Motor neuron (in vitro differentiated cells): Measurements from ENCODE around the gene STK10. TPM values are rescaled to one million over a fixed set of nuclear protein-coding genes. Genes with fewer than 3 reads are reported as not detected.
"Not testable (repeated sequence)": the region's sequence is repeated elsewhere in the genome, so short reads cannot be mapped to it uniquely, and the experiment has no call there.

Source experiments
- ATAC-seq, 8 experiments: fragments of 200-7000 bp; cut with Tn5 transposase; replicated peaks in 6 of 8; 2 replicates each; pipeline ENCODE4 v1.8.0; 2021; ENCODE audit warnings: mild to moderate bottlenecking in 8 of 8, moderate library complexity in 8 of 8
- H3K27ac ChIP-seq, 2 donors: fragments of 250-450 bp; sonication (Bioruptor Pico); 2 replicates each; pipeline ENCODE4 v1.9.0; 2021; ENCODE audit warnings: antibody characterized with exemption in 2 of 2, mild to moderate bottlenecking in 2 of 2, moderate library complexity in 1 of 2
- H3K4me1 ChIP-seq, 2 donors: fragments of 250-450 bp; sonication (Bioruptor Pico); replicated peaks in 1 of 2; 2 replicates each; pipeline ENCODE4 v1.6.1; 2021; ENCODE audit warnings: antibody characterized with exemption in 2 of 2, mild to moderate bottlenecking in 2 of 2, moderate library complexity in 1 of 2
- H3K4me3 ChIP-seq, 5 donors: fragments of 250-450 bp; sonication (Bioruptor Pico); 2 replicates each; pipeline ENCODE4 v1.9.0; 2021; ENCODE audit warnings: antibody characterized with exemption in 5 of 5, mild to moderate bottlenecking in 5 of 5, moderate library complexity in 4 of 5
- WGBS, 10 experiments: fragments of 450-650 bp; shearing (Covaris generic); methylation state at CpG; one replicate each; pipeline ENCODE4 v1.0.0; 2022; 5-methylcytosine and 5-hydroxymethylcytosine counted together
- in situ Hi-C, 9 experiments: fragments of 400-800 bp; cut with MboI; loops; one replicate each; pipeline ENCODE4 v1.15.0; 2021; ENCODE audit warnings: low sequenced_read_pairs in 9 of 9, low pct_unique_long_range_greater_than_20kb in 2 of 9; ENCODE audit not compliant: unreplicated experiment in 9 of 9
- total RNA-seq, 8 experiments: library from RNA; unstranded; fragments of 300-600 nt; gene quantifications; 2 replicates each; pipeline versions ENCODE4 v1.2.3 to v1.2.4, GENCODE V29; 2022

STK10 gene
- total RNA-seq, 8 experiments from 2014 or later, result 3.6 to 24.6 (median 8.1) TPM

DNA sequence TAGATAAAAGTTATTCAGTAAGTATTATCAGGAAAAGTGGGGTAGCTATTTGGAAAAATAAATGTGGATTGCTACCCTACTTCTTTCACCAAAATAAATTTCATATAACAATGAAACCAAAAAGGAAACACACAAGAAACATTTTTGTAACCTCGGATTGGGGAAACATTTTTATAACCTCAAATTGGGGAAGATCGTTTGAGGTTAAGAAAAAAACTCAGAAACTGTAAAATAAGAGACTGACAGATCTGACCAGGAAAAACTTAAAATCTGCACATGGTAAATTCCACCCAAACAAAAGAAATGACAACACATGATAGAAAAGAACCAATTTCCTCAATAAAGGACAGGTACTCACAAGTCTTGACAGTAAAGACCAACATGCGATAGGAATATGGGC, 19.5 kb upstream of the STK10 start:
- Histone ChIP-seq H3K4me3 (no peak overlapping the region), H3K4me1 (no peaks in the 10 kb centered on the region), H3K27ac (no peak overlapping the region)
- no peak for ATAC-seq
- in situ Hi-C loops, result no loop called here
- whole genome bisulfite sequencing, 10 experiments, result 0 to 95% (median 76%) methylated on average over 1 to 3 of the region's 3 CpGs

DNA sequence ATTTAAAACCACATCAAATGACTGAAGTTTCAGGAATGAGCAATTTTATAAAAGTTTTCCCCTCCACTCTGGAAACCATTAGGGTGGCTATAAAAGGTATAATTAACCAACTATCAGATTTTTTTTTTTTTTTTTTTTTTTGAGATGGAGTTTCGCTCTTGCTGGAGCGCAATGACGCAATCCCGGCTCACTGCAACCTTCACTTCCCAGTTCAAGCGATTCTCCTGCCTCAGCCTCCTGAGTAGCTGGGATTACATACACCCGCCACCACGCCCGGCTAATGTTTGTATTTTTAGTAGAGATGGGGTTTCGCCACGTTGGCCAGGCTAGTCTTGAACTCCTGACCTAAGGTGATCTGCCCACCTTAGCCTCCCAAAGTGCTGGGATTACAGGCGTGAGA, 18.0 kb upstream of the STK10 start:
- whole genome bisulfite sequencing, 10 experiments, result 93 to 100% (median 100%) methylated on average over 1 to 9 of the region's 11 CpGs; no CpG with 5 or more reads in 3 of the 10 experiments
- H3K4me3 ChIP-seq, in situ Hi-C loops, H3K4me1 ChIP-seq, H3K27ac ChIP-seq, ATAC-seq: not testable (repeated sequence)

DNA sequence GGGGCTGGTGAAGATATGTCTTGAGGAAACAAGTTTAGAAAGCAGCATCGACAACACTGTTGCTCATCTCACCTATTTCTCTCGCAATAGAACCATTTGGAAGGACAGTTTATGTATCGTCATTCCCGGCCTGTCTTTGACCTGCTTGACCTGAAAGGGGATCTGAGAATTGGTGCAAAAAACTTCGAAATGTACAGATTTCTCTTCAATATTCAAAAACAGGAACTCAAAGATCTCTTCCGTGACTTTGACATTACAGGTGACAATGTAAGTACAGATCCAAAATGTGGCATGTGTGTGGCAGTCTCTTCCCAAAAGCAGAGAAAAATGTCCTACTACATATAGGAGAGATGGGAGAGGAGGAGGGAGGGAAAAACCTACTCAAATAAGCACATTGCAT, 12.5 kb upstream of the STK10 start:
- 83 to 100% (median 93%) methylated on average over 2 to 6 of the region's 6 CpGs; no CpG with 5 or more reads in 1 of the 10 experiments for WGBS, 10 experiments
- Histone ChIP-seq H3K4me1 (no peaks in the 10 kb centered on the region), H3K27ac (no peak overlapping the region), H3K4me3 (no peak overlapping the region)
- in situ Hi-C loops, result no loop called here
- no peak for ATAC-seq

DNA sequence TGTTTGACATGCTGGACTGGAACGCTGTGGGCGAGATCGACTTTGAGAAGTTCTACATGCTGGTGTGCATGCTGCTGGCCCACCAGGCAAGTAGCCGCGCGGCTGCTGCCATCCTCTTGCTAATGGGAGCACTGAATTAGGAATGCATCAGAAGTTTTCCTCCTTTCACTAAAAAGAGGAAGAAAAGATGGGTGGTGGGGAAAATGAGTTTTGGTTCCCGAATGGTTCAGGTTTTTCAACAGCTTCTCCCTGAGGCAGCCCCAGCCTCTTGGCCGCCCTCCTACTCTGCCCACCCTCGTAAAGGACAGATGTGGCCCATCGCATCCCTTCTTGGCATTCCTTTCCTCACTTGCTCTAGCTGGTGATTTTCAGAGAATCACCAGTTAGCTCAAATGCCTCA, 11.4 kb upstream of the STK10 start:
- no peak for ATAC-seq
- 75 to 100% (median 89%) methylated on average over 1 to 8 of the region's 10 CpGs; no CpG with 5 or more reads in 1 of the 10 experiments for WGBS, 10 experiments
- in situ Hi-C loops, result no loop called here
- H3K4me1 ChIP-seq, result no peaks in the 10 kb centered on the region
- no peak overlapping the region for H3K4me3 ChIP-seq
- no peak overlapping the region for H3K27ac ChIP-seq

DNA sequence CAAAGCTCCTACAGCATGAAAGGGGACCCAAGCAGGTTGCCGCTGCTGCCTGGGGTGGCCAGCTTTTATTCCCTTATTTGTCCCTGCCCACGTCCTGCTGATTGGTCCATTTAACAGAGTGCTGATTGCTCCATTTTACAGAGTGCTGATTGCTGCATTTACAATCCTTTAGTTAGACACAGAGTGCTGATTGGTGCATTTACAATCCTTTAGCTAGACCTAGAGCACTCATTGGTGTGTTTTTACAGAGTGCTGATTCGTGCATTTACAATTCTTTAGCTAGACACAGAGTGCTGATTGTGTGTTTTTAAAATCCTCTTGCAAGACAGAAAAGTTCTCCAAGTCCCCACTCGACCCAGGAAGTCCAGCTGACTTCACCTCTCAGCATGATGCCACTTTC, 9.8 kb upstream of the STK10 start:
- ATAC-seq, in situ Hi-C loops, H3K4me3 ChIP-seq, H3K4me1 ChIP-seq, H3K27ac ChIP-seq: not testable (repeated sequence)
- WGBS, 10 experiments, result 20 to 100% (median 67%) methylated on average over 1 to 3 of the region's 4 CpGs; no CpG with 5 or more reads in 2 of the 10 experiments

DNA sequence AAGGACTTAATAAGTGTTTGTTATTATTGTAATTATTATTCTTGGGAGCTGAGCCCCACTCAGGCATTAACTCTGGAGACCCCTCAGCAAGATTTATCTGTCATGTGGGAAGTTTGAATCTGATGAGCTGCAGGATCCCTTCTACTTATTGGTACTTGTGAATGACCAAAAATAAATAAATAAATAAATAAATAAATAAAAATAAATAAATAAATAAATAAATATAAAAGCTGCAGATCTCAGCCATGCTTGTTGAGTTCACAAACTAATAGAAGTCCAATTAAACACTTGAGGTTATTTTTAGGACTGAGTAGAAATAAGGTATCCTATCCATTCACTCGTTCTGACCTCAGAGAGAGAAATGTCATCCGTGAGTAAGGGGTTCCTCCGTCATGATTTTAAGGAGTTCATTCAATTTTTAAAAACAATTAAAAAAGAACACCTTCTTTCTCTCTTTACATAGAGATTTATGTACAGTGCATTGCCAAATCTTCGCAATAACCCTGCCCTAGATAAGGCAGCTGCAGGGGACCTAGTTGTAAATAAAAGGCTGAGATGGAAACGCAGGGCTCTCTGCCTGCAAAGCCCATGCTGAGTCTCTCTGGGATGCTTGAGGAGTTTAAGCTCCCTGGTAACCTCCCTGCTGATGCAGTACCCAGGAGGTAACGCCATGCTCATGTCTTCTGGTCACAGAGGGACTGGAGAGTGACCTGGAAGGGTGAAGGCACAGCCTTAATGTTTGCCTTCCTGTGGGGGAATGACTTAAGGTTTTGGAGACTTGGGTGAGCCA, 7.2 kb upstream of the STK10 start:
- H3K4me3 ChIP-seq, result no peak overlapping the region
- H3K4me1 ChIP-seq, result no peaks in the 10 kb centered on the region
- in situ Hi-C loops, result no loop called here
- H3K27ac ChIP-seq, result no peak overlapping the region
- 60 to 100% (median 81%) methylated on average over 1 to 5 of the region's 6 CpGs for WGBS, 10 experiments
- ATAC-seq, result no peak

DNA sequence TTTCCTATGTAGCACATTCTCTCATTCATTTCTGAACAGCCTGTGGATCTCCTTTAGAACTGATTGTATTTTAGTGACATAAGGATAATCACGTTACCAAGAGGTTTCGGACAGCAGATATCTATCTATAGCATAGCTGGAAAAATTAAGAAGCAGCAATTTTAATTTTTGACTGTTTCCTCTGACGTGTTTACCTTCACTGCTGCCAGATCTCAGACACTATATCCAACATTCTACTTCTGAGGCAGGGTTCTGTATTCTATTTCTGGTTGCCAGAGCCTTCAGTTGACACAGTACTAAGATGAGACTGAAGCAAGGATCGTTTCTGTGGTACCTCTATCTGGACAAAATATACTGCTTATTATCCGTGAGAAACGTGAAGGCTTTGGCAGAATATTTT, 5.8 kb upstream of the STK10 start, which contains the start of gene EFCAB9:
EFCAB9 (plus strand) TSS at position 301 of the 400 bp plus-strand sequence; CDS start at position 302, 1 bp downstream.
- H3K27ac ChIP-seq, result no peak within 1 kb of the TSS
- ATAC-seq, result no peak
- H3K4me3 ChIP-seq, result no peak within 1 kb of the TSS
- no peaks in the 10 kb centered on the region for H3K4me1 ChIP-seq
- 60 to 100% (median 91%) methylated on average over 1 to 6 of the region's 6 CpGs for WGBS, 10 experiments
- in situ Hi-C loops, result no loop called here

DNA sequence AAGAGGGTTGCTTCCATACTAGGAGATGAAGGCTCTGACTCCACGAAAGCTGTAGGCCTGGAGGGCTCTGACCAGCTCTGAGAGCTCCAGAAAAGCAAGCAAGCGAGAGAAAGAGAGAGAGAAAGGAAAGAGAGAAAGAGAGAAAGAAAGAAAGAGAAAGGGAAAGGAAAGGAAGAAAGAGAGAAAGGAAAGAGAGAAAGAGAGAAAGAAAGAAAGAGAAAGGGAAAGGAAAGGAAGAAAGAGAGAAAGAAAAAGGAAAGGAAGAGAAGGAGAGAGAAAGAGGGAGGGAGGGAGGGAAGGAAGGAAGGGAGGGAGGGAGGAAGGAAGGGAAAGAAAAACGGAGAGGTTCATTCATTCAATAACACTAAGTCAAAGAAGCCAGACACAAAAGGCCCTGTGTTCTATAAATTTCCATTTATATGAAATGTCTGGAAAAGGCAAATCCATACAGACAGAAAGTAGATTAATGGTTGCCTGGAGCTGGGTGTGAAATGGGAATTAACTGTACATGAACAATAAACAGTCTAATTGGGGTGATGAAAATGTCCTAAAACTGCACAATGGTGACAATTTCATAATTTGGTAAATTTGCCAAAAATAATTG, 1.8 kb upstream of the STK10 start:
- in situ Hi-C loops, result loop anchor here in 1 of 9 experiments (10.0 kb wide), 1 partner anchor 85 kb away; no protein-coding TSS in a partner anchor
- peaks cover 6 to 10% of the 10 kb centered on the region in 2 donors for H3K4me1 ChIP-seq
- ATAC-seq, result no peak
- no peak overlapping the region for H3K27ac ChIP-seq
- 29 to 100% (median 65%) methylated on average over 1 to 3 of the region's 3 CpGs for WGBS, 10 experiments
- H3K4me3 ChIP-seq, result no peak overlapping the region

DNA sequence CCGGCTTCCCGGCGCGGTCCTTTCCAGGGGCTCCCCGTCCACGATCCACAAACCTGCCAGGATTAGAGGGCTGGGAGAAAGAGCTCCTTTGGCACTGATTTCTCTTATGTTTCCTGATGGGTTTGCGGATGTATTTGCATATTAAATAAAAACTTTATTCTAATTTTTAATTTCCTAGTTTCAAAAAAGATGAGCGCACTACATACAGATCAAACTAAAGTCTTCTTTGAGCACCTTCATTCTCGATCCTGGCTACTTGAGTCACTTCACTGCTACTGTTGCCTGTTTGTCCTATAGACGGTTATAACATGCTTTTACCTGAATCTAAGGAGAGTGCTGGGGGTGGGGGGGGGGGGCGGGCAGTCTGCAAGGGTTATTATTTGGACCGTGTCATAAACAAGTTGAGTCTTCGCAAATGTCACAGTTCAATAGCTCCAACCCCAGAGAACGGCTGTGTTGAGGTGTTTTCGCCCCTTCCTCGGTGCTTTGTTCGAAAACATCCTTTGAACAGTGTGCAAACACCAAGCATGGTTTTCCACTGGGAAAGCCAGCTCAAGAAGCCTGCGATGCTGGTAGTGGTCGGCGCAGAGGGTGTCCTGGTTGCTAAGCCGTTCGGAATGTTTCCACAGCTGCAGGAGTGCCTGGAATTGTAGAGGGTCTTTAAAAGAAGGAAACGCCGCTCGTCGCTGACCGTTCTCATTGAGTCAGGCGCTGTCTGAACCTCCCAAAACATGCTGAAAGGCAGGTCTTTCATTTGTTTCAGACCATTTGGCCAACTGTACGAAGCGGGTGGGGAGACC, 1.1 kb upstream of the STK10 start:
- ATAC-seq, result no peak
- in situ Hi-C loops, result loop anchor here in 1 of 9 experiments (10.0 kb wide), 1 partner anchor 84 kb away; no protein-coding TSS in a partner anchor
- H3K4me3 ChIP-seq, result peak overlapping the region; percentile 57 to 99 (median 65)
- peaks cover 6 to 10% of the 10 kb centered on the region in 2 donors for H3K4me1 ChIP-seq
- no peak overlapping the region for H3K27ac ChIP-seq
- 7 to 95% (median 30%) methylated on average over 2 to 22 of the region's 30 CpGs for WGBS, 10 experiments

DNA sequence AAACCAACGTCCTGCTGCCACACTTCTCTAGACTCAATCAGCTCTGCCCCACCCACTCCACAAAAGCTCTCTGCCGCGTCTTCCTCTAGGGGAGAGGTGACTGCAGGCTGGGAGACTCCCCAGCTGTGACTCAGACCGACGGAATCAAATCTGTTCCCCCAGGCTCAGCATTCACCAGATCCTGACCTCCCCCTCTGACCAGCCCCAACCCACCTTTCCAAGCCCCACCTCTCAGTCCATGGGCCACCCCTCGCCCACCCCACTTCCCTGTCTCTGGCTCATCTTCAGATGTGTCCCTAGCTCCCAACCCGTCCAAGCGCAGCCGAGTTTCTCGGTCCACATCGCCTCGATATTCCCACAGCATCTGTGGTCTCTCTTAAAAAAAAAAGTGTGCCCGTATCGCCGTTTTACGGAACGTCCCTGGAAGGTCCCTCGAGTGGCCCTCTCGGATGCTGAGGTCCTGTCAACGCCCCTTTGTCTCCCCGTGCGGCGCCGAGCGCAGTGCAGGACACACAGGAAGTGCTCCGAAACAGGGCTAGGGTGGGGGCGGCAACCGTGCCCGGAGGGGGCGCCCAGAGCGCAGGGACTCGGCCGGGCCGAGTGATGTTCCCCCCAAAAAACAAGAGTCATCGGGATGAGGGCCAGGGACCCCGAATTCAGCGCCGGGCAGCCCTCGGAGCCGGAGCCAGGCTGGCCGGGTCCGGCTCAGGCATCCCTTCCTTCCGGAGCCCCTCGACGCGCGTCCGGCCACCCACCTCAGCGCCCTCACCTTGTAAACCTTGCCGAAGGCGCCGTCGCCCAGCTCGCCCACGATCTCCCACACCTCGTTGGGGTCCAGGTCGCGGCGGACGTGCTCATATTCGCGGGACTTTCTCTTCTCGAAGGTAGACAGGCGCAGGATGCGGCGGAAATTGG, 649 bp downstream of the STK10 start:
- Histone ChIP-seq H3K4me3 (peak overlapping the region; percentile 57 to 99 (median 65)), H3K4me1 (peaks cover 6 to 10% of the 10 kb centered on the region in 2 donors), H3K27ac (peak overlapping the region; percentile 3 to 60)
- peak; percentile 11 to 32 (median 28) for ATAC-seq
- in situ Hi-C loops, result loop anchor here in 1 of 9 experiments (10.0 kb wide), 1 partner anchor 83 kb away; no protein-coding TSS in a partner anchor
- 0 to 1% (median 0%) methylated on average over 1 to 21 of the region's 66 CpGs; no CpG with 5 or more reads in 5 of the 10 experiments for WGBS, 10 experiments

DNA sequence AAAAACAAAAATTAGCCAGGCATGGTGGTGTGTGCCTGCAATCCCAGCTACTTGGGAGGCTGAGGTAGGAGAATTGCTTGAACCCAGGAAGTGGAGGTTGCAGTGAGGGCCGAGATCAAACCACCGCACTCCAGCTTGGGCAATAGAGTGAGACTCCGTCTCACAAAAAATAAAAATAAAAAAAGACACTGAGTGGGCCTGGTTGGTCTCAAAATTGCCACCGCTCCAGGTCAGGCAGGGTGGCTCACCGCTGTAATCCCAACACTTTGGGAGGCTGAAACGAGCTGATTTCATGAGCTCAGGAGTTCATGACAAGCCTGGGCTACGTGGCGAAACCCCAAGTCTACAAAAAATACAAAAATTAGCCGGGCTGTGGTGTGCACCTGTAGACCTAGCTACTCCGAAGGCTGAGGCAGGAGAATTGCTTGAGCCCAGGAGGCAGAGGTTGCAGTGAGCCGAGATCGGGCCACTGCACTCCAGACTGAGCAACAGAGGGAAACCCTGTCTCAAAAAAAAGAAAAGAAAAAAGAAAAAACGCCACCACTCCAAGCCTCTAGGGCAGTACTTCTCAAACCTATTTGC, 1.8 kb downstream of the STK10 start:
- H3K4me1 ChIP-seq, result peaks cover 6 to 10% of the 10 kb centered on the region in 2 donors
- in situ Hi-C loops, result loop anchor here in 1 of 9 experiments (10.0 kb wide), 1 partner anchor 81 kb away; no protein-coding TSS in a partner anchor
- no peak overlapping the region for H3K27ac ChIP-seq
- ATAC-seq, result no peak
- 80 to 100% (median 91%) methylated on average over 1 to 13 of the region's 13 CpGs; no CpG with 5 or more reads in 1 of the 10 experiments for WGBS, 10 experiments
- H3K4me3 ChIP-seq, result peak overlapping the region in 3 of 5 donors; percentile 57 to 99 (median 65)
